SK-N-SH (cell line): ENCODE measurements around the gene MRPS26. TPM values are rescaled to one million over a fixed set of nuclear protein-coding genes. Genes with fewer than 3 reads are reported as not detected.

Experiments
- CTCF ChIA-PET: fragments of 300-600, 350-600 bp; formaldehyde crosslinking; extraction: SDS; loops from one replicate; lab custom pipeline; 2021; lab: Yijun Ruan, JAX
- POLR2A ChIA-PET: fragments of 350-600 bp; sonication (Branson Sonifier 250); formaldehyde crosslinking; extraction: SDS; loops from one replicate; lab custom pipeline; 2020; ENCODE audit warnings: antibody characterized with exemption, inconsistent platforms; lab: Yijun Ruan, JAX
- DNase-seq: peaks from one replicate; pipeline ENCODE4 v3.0.0; 2012
- H2AFZ ChIP-seq: fragments of 200-600 bp; sonication (generic); 2 replicates; pipeline ENCODE4 v1.8.1; 2016; ENCODE audit warnings: antibody characterized with exemption, mild to moderate bottlenecking, low read depth
- H3F3A ChIP-seq: fragments of 200-600 bp; sonication (generic); replicated peaks from 2 replicates; pipeline ENCODE3; 2016; ENCODE audit warnings: antibody characterized with exemption, mild to moderate bottlenecking; ENCODE audit not compliant: insufficient read depth
- H3K27ac ChIP-seq, 2 experiments: fragments of 200-500 bp in 1 of 2; fragments of 200-600 bp in 1 of 2; sonication (Bioruptor generic) in 1 of 2; sonication (generic), shearing (Covaris generic) in 1 of 2; 2 replicates each; pipeline versions ENCODE4 v1.5.1 to v1.6.1; 2014 to 2016; ENCODE audit warnings: low read depth in 2 of 2, inconsistent platforms in 1 of 2, low read length in 1 of 2, mild to moderate bottlenecking in 1 of 2, mixed read lengths in 1 of 2
- H3K27me3 ChIP-seq: fragments of 200-600 bp; sonication (generic), shearing (Covaris generic); 2 replicates; pipeline ENCODE4 v1.6.1; 2016; ENCODE audit warnings: mixed run types; ENCODE audit not compliant: insufficient read depth
- H3K36me3 ChIP-seq, 2 experiments: fragments of 200-500 bp in 1 of 2; fragments of 200-600 bp in 1 of 2; sonication (Bioruptor generic) in 1 of 2; sonication (generic) in 1 of 2; replicated peaks in 1 of 2; 2 replicates each; pipeline versions ENCODE3 to v1.5.1; 2014 to 2016; ENCODE audit warnings: low read length in 1 of 2, mild to moderate bottlenecking in 1 of 2; ENCODE audit not compliant: insufficient read depth in 2 of 2, control insufficient read depth in 1 of 2
- H3K4me1 ChIP-seq, 2 experiments: fragments of 200-500 bp in 1 of 2; fragments of 200-600 bp in 1 of 2; sonication (Bioruptor generic) in 1 of 2; sonication (generic), shearing (Covaris generic) in 1 of 2; 2 replicates each; pipeline versions ENCODE4 v1.5.1 to v1.6.1; 2014 to 2016; ENCODE audit warnings: low read depth in 1 of 2, low read length in 1 of 2, mixed run types in 1 of 2; ENCODE audit not compliant: insufficient read depth in 2 of 2, control insufficient read depth in 1 of 2
- H3K4me2 ChIP-seq: fragments of 200-600 bp; sonication (generic), shearing (Covaris generic); 2 replicates; pipeline ENCODE4 v1.6.1; 2017; ENCODE audit warnings: mixed run types
- H3K4me3 ChIP-seq, 2 experiments: fragments of 200-500 bp in 1 of 2; fragments of 200-600 bp in 1 of 2; sonication (Bioruptor generic) in 1 of 2; sonication (generic), shearing (Covaris generic) in 1 of 2; 2 replicates each; pipeline versions ENCODE4 v1.5.1 to v1.8.1; 2014 to 2016; ENCODE audit warnings: low read depth in 2 of 2, inconsistent platforms in 1 of 2, low read length in 1 of 2, mild to moderate bottlenecking in 1 of 2, mixed read lengths in 1 of 2, moderate library complexity in 1 of 2
- H3K79me2 ChIP-seq: fragments of 200-600 bp; sonication (generic); 2 replicates; pipeline ENCODE4 v1.8.1; 2017; ENCODE audit warnings: mild to moderate bottlenecking; ENCODE audit not compliant: insufficient read depth
- H3K9ac ChIP-seq: fragments of 200-600 bp; sonication (generic); 2 replicates; pipeline ENCODE4 v1.6.1; 2017; ENCODE audit warnings: mixed run types
- H3K9me2 ChIP-seq: fragments of 200-600 bp; sonication (generic); 2 replicates; pipeline ENCODE4 v1.6.1; 2017; ENCODE audit warnings: mixed run types
- H3K9me3 ChIP-seq: fragments of 200-600 bp; sonication (generic); 2 replicates; pipeline ENCODE4 v1.6.1; 2017; ENCODE audit warnings: mixed run types, mild to moderate bottlenecking, moderate library complexity
- H4K20me1 ChIP-seq: fragments of 200-600 bp; sonication (generic); 2 replicates; pipeline ENCODE4 v1.6.1; 2017; ENCODE audit warnings: mild to moderate bottlenecking, mixed run types; ENCODE audit not compliant: insufficient read depth
- MXI1 ChIP-seq: IDR thresholded peaks from 2 replicates; pipeline ENCODE4 v1.6.1; 2012; ENCODE audit warnings: mild to moderate bottlenecking, low read depth, low read length, improper control_type of control experiment
- RAD21 ChIP-seq: IDR thresholded peaks from 2 replicates; pipeline ENCODE4 v1.6.1; 2012; ENCODE audit warnings: mild to moderate bottlenecking, low read length
- SIN3A ChIP-seq: IDR thresholded peaks from 2 replicates; pipeline ENCODE4 v1.6.1; 2012; ENCODE audit warnings: low read depth, mild to moderate bottlenecking, low read length, moderate library complexity, borderline replicate concordance
- SMC3 ChIP-seq: IDR thresholded peaks from 2 replicates; pipeline ENCODE4 v1.6.1; 2012; ENCODE audit warnings: low read depth, low read length, improper control_type of control experiment
- WGBS: methylation state at CpG from one replicate; pipeline ENCODE4 v1.1.6; 2017; ENCODE audit warnings: low lambda C conversion rate; 5-methylcytosine and 5-hydroxymethylcytosine counted together
- polyA plus RNA-seq, 3 experiments: library from polyadenylated mRNA; depleted of rRNA; stranded (reverse); fragments of >200 nt; gene quantifications; 2 replicates each; pipeline ENCODE4 v1.2.3, GENCODE V29; 2012
- TF ChIP-seq, protein P1 (sequence below): fragments of 200-600 bp; sonication (generic); IDR thresholded peaks from 2 replicates; pipeline ENCODE4 v1.6.1; 2017; ENCODE audit warnings: antibody characterized with exemption, mild to moderate bottlenecking, moderate library complexity
- TF ChIP-seq, protein P2 (sequence below): IDR thresholded peaks from 2 replicates; pipeline ENCODE4 v1.4.0; 2012; ENCODE audit warnings: low read depth, borderline replicate concordance

MRPS26 gene
- polyA plus RNA-seq, 1 of the 3 experiments (the other 2 are of a cell fraction): 152 TPM

- ChIA-PET POLR2A (no interaction called here), CTCF (interaction anchor here (0.6 to 2.2 kb wide), 43 partner anchors 8 to 954 kb away, joined by 3 to 15 read pairs (median 4); no protein-coding TSS in a partner anchor)
- peak; percentile 53 for DNase-seq
- Histone ChIP-seq H4K20me1 (no peaks in the 10 kb centered on the region), H3K27ac (no peak overlapping the region), H3K79me2 (no peaks in the 10 kb centered on the region), H3K4me1 (no peaks in the 10 kb centered on the region), H3K27me3 (no peaks in the 10 kb centered on the region), H3K4me3 (no peak overlapping the region), H2AFZ (no peak overlapping the region), H3K4me2 (no peak overlapping the region), H3K9me2 (no peaks in the 10 kb centered on the region), H3K9me3 (no peaks in the 10 kb centered on the region), H3K36me3 (peaks cover 19 to 23% of the 10 kb centered on the region in 2 experiments), H3F3A (peaks cover 3% of the 10 kb centered on the region), H3K9ac (no peak overlapping the region)
- TF ChIP-seq SIN3A: no peak
- peak; percentile 60 for TF ChIP-seq SMC3
- TF ChIP-seq, protein P1, sequence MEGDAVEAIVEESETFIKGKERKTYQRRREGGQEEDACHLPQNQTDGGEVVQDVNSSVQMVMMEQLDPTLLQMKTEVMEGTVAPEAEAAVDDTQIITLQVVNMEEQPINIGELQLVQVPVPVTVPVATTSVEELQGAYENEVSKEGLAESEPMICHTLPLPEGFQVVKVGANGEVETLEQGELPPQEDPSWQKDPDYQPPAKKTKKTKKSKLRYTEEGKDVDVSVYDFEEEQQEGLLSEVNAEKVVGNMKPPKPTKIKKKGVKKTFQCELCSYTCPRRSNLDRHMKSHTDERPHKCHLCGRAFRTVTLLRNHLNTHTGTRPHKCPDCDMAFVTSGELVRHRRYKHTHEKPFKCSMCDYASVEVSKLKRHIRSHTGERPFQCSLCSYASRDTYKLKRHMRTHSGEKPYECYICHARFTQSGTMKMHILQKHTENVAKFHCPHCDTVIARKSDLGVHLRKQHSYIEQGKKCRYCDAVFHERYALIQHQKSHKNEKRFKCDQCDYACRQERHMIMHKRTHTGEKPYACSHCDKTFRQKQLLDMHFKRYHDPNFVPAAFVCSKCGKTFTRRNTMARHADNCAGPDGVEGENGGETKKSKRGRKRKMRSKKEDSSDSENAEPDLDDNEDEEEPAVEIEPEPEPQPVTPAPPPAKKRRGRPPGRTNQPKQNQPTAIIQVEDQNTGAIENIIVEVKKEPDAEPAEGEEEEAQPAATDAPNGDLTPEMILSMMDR: peak; percentile 71
- TF ChIP-seq RAD21: peak; percentile 83
- WGBS: 65% methylated on average over 7 of the region's 7 CpGs
These were observed 44.9 kb upstream of the MRPS26 start for GRCh38 chr20:3000852-3001523.

- Histone ChIP-seq H3K9me2 (no peaks in the 10 kb centered on the region), H2AFZ (no peak overlapping the region), H3F3A (peaks cover 3% of the 10 kb centered on the region), H3K36me3 (peaks cover 30 to 32% of the 10 kb centered on the region in 2 experiments), H4K20me1 (no peaks in the 10 kb centered on the region), H3K79me2 (no peaks in the 10 kb centered on the region), H3K27ac (no peak overlapping the region), H3K9me3 (no peaks in the 10 kb centered on the region), H3K4me1 (no peaks in the 10 kb centered on the region), H3K9ac (no peak overlapping the region), H3K4me2 (no peak overlapping the region), H3K4me3 (no peak overlapping the region), H3K27me3 (no peaks in the 10 kb centered on the region)
- DNase-seq: no peak
- TF ChIP-seq, protein P2, sequence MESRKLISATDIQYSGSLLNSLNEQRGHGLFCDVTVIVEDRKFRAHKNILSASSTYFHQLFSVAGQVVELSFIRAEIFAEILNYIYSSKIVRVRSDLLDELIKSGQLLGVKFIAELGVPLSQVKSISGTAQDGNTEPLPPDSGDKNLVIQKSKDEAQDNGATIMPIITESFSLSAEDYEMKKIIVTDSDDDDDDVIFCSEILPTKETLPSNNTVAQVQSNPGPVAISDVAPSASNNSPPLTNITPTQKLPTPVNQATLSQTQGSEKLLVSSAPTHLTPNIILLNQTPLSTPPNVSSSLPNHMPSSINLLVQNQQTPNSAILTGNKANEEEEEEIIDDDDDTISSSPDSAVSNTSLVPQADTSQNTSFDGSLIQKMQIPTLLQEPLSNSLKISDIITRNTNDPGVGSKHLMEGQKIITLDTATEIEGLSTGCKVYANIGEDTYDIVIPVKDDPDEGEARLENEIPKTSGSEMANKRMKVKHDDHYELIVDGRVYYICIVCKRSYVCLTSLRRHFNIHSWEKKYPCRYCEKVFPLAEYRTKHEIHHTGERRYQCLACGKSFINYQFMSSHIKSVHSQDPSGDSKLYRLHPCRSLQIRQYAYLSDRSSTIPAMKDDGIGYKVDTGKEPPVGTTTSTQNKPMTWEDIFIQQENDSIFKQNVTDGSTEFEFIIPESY: no peak
- TF ChIP-seq MXI1: no peak
- ChIA-PET CTCF (no interaction called here), POLR2A (no interaction called here)
- WGBS: 100% methylated on average over 2 of the region's 2 CpGs
These were observed 42.4 kb upstream of the MRPS26 start for GRCh38 chr20:3003416-3003815.
